ENCODE results near the gene GDPGP1.

Gene GDPGP1

DNA sequence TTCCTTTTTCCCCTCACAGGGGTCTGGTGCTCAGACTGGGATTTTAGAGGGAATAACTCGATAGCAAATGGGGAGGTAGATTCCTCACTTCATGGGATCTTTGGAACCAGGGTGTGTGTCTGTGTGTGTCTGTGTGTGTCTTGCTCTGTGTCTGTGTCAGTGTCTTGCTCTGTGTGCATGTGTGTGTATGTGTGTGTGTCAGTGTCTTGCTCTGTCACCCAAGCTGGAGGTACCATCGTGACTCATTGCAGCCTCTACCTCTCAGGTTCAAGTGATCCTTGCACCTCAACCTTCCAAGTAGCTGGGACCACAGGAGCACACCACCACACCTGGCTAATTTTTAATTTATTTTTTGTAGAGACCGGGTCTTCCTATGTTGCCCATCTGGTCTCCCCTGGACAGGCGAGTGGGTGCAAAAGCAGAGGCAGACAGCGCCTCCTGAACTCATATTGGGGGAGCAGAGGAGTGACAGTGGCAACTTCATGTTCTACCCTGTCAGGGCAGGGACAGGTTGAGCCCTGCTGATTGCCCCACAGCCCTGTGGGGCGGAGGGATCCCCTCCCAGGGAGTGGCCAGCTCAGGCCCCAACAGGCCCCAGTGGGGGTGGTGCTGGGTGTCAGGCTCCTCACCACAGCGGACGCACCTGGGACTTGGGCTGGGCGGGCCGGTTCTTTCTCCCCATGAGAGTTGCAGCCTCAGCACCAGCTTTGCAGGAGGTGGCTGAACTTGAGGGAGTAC, 43.2 kb upstream of the GDPGP1 start:
- TF ChIP-seq, protein P1, sequence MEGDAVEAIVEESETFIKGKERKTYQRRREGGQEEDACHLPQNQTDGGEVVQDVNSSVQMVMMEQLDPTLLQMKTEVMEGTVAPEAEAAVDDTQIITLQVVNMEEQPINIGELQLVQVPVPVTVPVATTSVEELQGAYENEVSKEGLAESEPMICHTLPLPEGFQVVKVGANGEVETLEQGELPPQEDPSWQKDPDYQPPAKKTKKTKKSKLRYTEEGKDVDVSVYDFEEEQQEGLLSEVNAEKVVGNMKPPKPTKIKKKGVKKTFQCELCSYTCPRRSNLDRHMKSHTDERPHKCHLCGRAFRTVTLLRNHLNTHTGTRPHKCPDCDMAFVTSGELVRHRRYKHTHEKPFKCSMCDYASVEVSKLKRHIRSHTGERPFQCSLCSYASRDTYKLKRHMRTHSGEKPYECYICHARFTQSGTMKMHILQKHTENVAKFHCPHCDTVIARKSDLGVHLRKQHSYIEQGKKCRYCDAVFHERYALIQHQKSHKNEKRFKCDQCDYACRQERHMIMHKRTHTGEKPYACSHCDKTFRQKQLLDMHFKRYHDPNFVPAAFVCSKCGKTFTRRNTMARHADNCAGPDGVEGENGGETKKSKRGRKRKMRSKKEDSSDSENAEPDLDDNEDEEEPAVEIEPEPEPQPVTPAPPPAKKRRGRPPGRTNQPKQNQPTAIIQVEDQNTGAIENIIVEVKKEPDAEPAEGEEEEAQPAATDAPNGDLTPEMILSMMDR (conservative IDR thresholded peaks at IDR 0.05; ENCODE audit: low read depth, low read length) = no peak
- DNase-seq (ENCODE audit: low read depth) = no peak
- no peak overlapping the region for H3K4me3 ChIP-seq (ENCODE audit: low read length)

DNA sequence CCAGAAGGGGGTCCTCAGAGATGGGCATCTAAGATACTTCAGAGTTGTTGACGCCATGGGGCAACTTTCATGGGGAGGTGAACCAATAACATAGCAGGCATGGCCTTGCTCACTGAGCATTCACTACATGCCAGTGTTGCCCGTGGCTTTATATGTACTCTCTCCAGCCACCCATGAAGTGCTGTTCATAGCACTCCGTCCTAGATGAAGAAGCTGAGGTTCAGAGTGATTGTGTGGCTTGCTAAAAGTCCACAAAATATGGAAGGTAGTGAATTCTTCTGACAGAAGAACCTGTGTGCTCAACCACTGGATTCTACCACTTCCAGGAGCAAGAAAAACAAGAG, 42.7 kb upstream of the GDPGP1 start:
- DNase-seq (ENCODE audit: low read depth) = no peak

DNA sequence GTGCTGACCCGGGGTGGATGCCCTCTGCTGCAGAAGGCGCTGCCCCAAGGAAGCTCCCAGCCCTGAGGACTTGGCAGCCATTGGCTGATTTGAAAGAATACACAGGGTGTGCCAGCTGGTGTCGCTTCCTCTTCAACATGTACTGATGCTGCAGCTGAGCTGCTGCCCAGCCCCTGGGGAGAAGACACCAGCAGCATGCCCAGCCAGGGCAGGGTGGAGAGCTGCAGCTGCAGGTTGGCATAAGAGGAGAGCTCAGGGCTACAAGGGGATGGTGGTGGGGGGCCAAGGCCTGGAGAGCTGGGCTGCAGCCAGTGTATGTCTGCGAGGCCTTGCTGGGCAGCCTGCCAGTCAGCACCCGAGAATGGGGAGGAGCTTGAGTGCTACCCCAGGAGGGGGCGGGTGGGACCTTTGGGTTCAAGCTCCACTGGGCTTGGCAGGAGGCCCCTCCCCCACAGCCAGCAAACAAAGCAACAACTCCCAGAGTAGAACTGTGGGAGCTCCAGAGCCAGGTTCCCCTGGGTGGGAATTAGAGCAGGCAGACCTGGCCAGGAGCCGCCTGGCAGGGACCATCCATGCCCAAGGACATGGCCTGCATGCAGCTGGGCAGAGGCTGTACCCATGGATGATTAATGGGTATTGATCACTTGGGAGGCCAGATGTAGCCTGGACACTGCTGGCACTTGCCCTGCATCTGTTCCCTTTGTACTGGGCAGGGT, 42.1 kb upstream of the GDPGP1 start:
- no peak overlapping the region for H3K4me3 ChIP-seq (ENCODE audit: low read length)
- no peak for DNase-seq (ENCODE audit: low read depth)
- TF ChIP-seq, protein P1 (conservative IDR thresholded peaks at IDR 0.05; ENCODE audit: low read depth, low read length) = no peak

More for the DNA sequence above, 42.7 kb upstream of the GDPGP1 start:
- TF ChIP-seq, protein P1 (conservative IDR thresholded peaks at IDR 0.05; ENCODE audit: low read depth, low read length) = no peak
- H3K4me3 ChIP-seq (ENCODE audit: low read length) = no peak overlapping the region

DNA sequence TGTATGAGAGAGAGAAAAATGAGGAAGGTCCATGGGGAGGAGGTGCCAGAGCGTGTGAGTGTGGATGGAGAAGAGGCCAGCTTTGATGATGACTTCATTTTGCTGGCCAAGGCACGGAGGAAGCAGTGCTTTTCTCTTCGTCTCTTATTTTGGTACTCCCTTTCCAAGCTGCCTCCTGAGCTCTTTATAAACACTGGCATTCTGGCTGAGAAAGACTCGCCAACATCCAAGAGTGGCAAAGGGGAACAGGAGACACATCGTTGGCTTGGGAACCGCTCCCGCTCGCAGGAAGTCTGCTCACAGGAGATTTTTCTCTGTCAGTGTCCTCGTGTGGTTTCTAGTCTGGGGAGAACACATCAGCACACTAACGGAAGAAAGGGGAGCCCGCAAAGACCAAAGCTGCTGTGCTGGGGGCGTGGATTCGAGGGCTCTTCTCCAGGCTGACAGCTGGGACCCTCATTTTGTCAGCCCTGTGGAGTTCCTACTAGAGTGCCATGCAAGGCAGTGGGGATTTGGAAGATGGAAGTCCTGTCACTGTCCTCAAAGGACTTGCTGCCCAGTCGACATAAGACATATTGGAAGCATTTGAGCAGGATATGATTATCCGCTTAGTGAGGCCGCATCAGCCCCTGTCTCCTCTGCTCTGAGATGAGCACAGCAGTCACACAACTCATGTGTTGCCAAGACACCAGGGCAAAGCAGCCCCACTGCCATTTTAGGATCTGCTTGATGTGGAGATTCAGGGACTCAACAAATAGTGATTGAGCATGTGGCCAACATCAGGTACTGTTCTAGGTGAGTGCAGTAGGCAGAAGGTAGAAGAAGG, 40.8 kb upstream of the GDPGP1 start:
- no peak for DNase-seq (ENCODE audit: low read depth)
- TF ChIP-seq, protein P1 (conservative IDR thresholded peaks at IDR 0.05; ENCODE audit: low read depth, low read length) = no peak
- H3K4me3 ChIP-seq (ENCODE audit: low read length) = no peak overlapping the region

DNA sequence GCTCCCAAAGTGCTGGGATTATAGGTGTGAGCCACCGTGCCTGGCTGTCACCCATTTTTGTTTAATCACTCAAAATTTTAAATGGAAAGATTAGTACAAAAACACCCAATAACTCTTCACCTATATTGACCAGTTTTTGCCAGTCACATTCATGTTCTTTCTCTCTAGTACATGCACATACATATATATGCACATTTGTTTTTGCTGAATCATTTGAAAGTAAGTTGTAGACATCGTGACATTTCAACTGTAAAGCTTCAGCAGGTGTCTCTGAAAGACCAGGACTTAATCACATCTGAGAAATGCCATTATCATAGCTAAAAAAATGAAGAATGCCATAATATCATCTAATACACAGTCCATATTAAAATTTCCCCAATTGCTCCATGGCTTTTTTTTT, 39.4 kb upstream of the GDPGP1 start:
- H3K4me3 ChIP-seq (ENCODE audit: low read length) = no peak overlapping the region
- no peak for DNase-seq (ENCODE audit: low read depth)
- TF ChIP-seq, protein P1 (conservative IDR thresholded peaks at IDR 0.05; ENCODE audit: low read depth, low read length) = no peak

DNA sequence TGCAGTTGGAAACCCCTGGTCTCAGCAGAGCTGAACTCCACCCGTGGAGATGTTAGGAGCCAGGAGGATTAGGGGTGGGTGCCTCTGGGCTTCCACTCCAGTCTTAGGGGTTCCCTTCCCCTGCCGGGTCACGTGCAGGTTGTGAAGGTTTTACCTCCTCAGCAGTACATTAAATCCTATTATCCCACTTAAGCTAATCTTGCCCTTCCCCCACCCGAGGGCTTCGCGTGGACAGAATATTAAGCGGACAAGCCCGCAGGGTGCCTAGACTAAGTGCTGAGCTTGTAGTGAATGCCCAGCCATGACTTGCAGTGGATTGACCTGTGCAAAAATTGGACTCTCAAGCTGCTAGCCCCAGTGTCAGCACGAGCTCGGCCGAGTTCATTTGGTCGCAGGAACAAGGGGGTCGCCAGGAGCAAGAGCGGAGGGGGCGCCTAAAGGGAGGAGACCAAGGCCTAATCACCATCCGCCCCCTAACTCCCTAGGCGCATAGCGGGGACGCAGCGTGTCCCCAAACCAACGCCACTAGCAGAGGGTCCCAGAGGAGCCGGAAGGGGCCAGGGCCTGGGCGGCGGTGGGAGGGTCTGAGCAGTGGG, 33.4 kb upstream of the GDPGP1 start:
- TF ChIP-seq, protein P1 (conservative IDR thresholded peaks at IDR 0.05; ENCODE audit: low read depth, low read length) = no peak
- H3K4me3 ChIP-seq (ENCODE audit: low read length) = peak overlapping the region; percentile 79
- DNase-seq (ENCODE audit: low read depth) = no peak
